Esophagus (tissue), 2 donors: ENCODE measurements around the gene RPL28. TPM values are rescaled to one million over a fixed set of nuclear protein-coding genes. Genes with fewer than 3 reads are reported as not detected.

Experiments used
- H3K27ac ChIP-seq, 2 donors: one replicate each; pipeline ENCODE4 v1.5.1; 2013; ENCODE audit warnings: low read depth in 2 of 2, mild to moderate bottlenecking in 2 of 2, inconsistent platforms in 1 of 2, low read length in 1 of 2, moderate library complexity in 1 of 2
- H3K27me3 ChIP-seq, 2 donors: one replicate each; pipeline ENCODE4 v1.6.1; 2013; ENCODE audit warnings: low read length in 2 of 2, control low read depth in 1 of 2, mild to moderate bottlenecking in 1 of 2; ENCODE audit not compliant: insufficient read depth in 2 of 2, control insufficient read depth in 1 of 2
- H3K36me3 ChIP-seq, 2 donors: one replicate each; pipeline ENCODE4 v1.6.1; 2013; ENCODE audit warnings: low read length in 1 of 2; ENCODE audit not compliant: control insufficient read depth in 2 of 2, insufficient read depth in 2 of 2
- H3K4me1 ChIP-seq, 2 donors: one replicate each; pipeline ENCODE4 v1.6.1; 2013; ENCODE audit warnings: low read length in 1 of 2; ENCODE audit not compliant: control insufficient read depth in 2 of 2, insufficient read depth in 2 of 2
- H3K4me3 ChIP-seq, 2 donors: one replicate each; pipeline ENCODE4 v1.5.1; 2013; ENCODE audit warnings: low read length in 2 of 2, mild to moderate bottlenecking in 2 of 2, low read depth in 1 of 2, moderate library complexity in 1 of 2
- H3K9me3 ChIP-seq, 2 donors: one replicate each; pipeline ENCODE4 v1.6.1; 2013; ENCODE audit warnings: mild to moderate bottlenecking in 2 of 2, low read depth in 1 of 2, low read length in 1 of 2, moderate library complexity in 1 of 2; ENCODE audit not compliant: control insufficient read depth in 2 of 2, insufficient read depth in 1 of 2
- WGBS, 2 donors: extraction: QIAGEN DNeasy Blood & Tissue Kit; methylation state at CpG; one replicate each; pipeline ENCODE4 v1.1.7; 2013; 5-methylcytosine and 5-hydroxymethylcytosine counted together
- polyA plus RNA-seq, 2 donors: library from polyadenylated mRNA; stranded (reverse); fragments of 200-250 nt; gene quantifications; one replicate each; pipeline ENCODE4 v1.2.3, GENCODE V29; 2013
- donor health status: healthy with polysubstance abuse.
- donor health status: Bipolar disorder and iron deficiency.

RPL28 gene
- polyA plus RNA-seq, 2 donors = 2,179 to 2,435 TPM

DNA sequence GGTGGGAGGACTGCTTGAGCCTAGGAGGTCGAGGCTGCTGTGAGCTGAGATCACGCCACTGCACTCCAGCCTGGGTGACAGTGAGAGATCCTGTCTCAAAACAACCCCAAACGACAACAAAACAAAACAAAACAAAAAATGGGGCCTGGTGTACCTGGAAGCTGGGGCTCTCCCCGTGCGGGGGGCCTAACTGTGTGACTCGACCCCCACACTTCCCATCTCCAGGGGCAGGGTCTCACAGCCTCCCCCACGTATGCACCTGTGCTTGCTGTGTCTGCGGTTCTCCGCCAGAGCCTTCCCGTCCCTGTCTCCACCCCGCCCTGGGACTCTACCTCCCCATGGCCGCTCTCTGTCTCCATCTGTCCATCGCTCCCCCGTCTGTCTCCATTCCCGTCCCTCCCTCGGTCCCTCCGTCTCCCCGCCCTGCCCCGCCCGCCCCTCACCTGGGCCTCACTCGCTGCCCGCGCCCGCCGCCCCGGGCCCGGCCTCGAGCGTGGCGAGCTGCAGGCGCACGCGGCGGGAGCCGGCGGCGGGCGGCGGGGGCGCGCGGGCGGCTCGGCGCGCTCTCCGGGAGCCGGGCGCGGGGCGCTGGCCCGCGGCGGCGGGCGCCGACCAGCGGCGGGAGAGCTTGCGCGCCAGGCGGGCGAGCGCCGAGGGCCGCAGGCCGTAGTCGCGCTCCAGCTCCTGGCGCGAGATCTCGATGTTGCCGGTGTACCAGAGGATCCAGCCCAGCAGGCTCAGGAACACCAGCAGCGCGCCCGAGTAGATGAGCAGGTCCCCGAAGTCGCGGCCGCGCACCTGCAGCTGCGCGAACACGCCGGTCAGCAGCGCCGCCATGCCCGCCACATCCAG is 2.2 kb upstream of the RPL28 start:
- WGBS, 2 donors = 4 to 7% methylated on average over 47 to 88 of the region's 88 CpGs
- Histone ChIP-seq H3K36me3 (peaks cover 11 to 16% of the 10 kb centered on the region in 2 donors), H3K9me3 (no peaks in the 10 kb centered on the region), H3K4me3 (peak overlapping the region; percentile 63 to 68), H3K27me3 (no peaks in the 10 kb centered on the region), H3K4me1 (peaks cover 11 to 29% of the 10 kb centered on the region in 2 donors), H3K27ac (peak overlapping the region; percentile 97 to 98)

DNA sequence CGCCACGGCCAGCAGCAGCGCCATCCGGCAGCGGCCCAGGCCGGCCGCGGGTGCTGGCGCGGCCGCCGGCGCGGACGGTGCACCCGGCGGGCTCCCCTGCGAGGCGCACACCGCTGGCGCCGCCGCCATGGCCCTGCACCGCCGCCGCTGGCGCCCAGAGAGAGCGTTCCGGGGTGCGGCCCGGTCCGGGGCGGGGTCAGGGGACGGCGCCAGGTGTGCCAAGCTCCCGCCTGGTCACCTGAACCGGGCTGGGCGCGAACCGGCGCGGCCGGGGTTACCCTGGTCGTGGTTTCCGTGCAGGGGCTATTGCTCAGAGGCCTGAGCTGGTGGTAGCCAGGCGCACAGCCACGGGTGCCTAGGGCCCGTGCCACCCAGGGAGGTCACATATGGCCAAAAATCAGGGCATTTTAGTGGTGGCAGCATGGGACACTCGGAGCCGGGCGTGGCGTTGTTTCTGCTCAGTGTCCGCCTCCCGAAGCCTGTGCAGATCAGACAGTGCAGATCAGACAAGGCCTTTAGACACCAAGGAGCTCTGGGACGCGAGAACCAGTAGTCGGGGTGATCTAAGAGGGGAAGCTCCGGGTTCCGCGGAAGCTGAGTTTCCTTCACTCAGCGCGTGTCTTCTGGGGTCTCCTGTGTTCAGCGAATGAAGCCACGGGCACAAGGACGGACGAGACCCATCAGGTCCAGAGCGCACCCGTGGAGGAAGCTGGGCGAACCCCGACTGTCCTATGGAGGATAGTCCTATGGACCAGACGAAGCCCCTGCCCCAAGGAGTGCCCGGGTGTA is 1.4 kb upstream of the RPL28 start, which contains the start of gene TMEM238:
TMEM238 (minus strand) TSS at position 162 of the 789 bp plus-strand sequence; CDS start at position 129, 33 bp downstream.
- no peaks in the 10 kb centered on the region for H3K27me3 ChIP-seq
- peak within 1 kb of the TSS; percentile 63 to 68 for H3K4me3 ChIP-seq
- no peaks in the 10 kb centered on the region for H3K9me3 ChIP-seq
- peaks cover 12 to 35% of the 10 kb centered on the region in 2 donors for H3K4me1 ChIP-seq
- WGBS, 2 donors = 13 to 14% methylated on average over 59 to 72 of the region's 72 CpGs
- peaks cover 13 to 24% of the 10 kb centered on the region in 2 donors for H3K36me3 ChIP-seq
- H3K27ac ChIP-seq = peak within 1 kb of the TSS; percentile 97 to 98

DNA sequence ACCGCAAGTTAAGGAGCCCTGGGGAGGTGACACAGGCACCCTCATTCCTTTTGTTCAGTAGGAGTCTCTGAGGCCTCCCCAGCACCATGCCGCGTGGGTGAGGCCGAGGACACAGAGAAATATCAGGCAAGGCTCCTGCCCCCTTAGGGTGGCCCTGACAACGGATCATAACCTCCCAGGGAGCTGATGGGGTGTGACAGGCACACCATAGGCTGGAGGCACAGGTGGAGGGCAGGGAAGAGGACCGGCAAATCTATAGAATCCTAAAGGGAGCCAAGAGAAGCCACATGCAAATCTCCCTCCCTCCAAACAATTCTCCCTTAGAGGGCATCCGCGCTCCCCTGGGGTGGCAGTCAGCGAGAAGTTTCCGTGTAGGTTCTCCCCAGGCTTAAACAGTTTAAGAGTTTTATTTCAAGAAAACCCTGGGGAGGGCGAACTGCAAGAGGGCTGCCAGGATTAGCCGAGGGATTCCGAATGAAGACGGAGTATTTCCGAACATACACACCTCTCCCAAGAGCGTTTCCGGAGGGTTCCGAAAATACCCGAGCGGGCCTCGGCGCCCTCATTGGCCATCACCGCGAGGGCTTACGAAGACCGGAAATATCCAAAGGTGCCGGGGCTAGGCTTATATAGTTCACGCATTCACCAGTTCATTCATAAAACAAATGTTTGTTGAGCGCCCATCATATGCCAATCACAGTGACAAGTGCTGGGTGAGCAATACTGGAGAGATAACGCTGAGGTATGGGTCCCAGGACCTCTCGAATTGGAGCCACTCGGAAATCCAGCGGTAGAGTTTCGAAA is 610 bp upstream of the RPL28 start:
- peak overlapping the region; percentile 63 to 68 for H3K4me3 ChIP-seq
- H3K27ac ChIP-seq = peak overlapping the region; percentile 97 to 98
- H3K36me3 ChIP-seq = peaks cover 14 to 31% of the 10 kb centered on the region in 2 donors
- 4 to 6% methylated on average over 34 of the region's 34 CpGs for WGBS, 2 donors
- H3K9me3 ChIP-seq = no peaks in the 10 kb centered on the region
- peaks cover 17 to 41% of the 10 kb centered on the region in 2 donors for H3K4me1 ChIP-seq
- no peaks in the 10 kb centered on the region for H3K27me3 ChIP-seq

DNA sequence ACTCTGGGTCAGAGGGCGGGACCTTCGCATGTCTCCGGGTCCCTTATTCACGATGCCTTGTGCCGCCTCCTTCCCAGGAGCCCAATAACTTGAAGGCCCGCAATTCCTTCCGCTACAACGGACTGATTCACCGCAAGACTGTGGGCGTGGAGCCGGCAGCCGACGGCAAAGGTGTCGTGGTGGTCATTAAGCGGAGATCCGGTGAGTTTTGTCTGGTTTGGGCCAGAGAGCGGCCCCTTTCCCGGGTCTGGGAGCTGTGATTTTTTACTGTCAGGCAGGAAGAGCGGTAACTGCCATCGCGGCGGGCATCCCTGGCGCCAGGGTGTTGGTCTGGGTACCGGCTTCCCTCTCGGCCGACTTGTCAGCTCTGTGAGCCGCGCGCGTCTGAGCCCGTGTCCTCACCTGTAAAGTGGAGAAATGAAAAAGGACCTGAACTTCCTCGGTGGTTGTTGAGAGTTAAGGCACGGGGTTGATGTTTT is 800 bp downstream of the RPL28 start:
- H3K4me3 ChIP-seq = peak overlapping the region; percentile 84 to 87
- H3K4me1 ChIP-seq = peaks cover 17 to 41% of the 10 kb centered on the region in 2 donors
- WGBS, 2 donors = 2% methylated on average over 33 of the region's 33 CpGs

DNA sequence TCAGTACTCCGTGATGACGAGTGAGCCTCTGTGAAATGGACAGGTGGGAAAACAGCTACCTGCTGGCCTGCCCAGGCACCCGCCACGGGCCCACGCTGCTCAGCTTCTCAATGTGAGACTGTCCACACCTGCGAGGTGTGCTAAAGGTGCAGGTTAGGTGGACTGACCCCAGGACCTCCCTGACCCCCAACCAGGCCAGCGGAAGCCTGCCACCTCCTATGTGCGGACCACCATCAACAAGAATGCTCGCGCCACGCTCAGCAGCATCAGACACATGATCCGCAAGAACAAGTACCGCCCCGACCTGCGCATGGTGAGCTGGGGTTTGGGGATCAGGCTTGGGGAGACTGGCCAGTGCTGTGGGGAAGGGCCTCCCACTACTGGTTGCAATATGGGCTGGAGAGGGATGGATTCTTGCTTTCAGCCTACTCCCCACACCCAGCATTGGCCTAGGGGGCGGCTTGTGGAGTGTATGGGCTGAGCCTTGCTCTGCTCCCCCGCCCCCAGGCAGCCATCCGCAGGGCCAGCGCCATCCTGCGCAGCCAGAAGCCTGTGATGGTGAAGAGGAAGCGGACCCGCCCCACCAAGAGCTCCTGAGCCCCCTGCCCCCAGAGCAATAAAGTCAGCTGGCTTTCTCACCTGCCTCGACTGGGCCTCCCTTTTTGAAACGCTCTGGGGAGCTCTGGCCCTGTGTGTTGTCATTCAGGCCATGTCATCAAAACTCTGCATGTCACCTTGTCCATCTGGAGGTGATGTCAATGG is 2.2 kb downstream of the RPL28 start:
- Histone ChIP-seq H3K36me3 (peaks cover 14 to 31% of the 10 kb centered on the region in 2 donors), H3K9me3 (no peaks in the 10 kb centered on the region), H3K4me1 (peaks cover 17 to 36% of the 10 kb centered on the region in 2 donors), H3K27me3 (no peaks in the 10 kb centered on the region), H3K27ac (peak overlapping the region in 1 of 2 donors; percentile 20), H3K4me3 (peak overlapping the region; percentile 84 to 87)
- 73 to 75% methylated on average over 24 of the region's 24 CpGs for WGBS, 2 donors

More for the DNA sequence above, 800 bp downstream of the RPL28 start:
- H3K27ac ChIP-seq = peak overlapping the region; percentile 90 to 91
- H3K36me3 ChIP-seq = peaks cover 14 to 31% of the 10 kb centered on the region in 2 donors
- no peaks in the 10 kb centered on the region for H3K27me3 ChIP-seq
- H3K9me3 ChIP-seq = no peaks in the 10 kb centered on the region

DNA sequence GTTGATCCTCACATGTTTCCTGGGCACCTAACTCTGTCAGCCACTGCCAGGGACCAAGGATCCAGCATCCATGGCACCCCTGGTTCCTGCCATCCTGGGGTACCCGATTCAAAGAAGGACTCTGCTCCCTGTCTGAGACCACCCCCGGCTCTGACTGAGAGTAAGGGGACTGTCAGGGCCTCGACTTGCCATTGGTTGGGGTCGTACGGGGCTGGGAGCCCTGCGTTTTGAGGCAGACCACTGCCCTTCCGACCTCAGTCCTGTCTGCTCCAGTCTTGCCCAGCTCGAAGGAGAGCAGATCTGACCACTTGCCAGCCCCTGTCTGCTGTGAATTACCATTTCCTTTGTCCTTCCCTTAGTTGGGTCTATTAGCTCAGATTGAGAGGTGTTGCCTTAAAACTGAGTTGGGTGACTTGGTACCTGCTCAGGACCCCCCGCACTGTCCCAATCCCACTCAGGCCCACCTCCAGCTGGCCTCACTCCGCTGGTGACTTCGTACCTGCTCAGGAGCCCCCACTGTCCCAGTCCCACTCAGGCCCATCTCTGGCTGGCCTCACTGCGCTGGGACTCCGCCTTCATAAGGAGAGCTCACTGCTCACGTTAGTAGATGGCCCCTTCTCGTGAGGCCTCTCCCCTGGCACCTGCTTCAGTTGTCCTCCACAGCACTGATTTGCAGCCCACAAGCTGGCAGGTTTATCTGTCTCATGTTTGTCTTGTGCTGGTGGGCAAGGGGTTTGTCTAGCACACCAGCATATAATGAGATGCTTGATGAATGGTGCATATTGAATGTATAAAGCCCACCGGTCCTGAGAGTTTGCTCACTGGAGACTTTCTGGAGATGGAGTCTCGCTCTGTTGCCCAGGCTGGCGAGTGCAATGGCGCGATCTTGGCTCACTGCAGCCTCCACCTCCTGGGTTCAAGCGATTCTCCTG is 3.9 kb downstream of the RPL28 start:
- 82% methylated on average over 21 of the region's 21 CpGs for WGBS, 2 donors
- peaks cover 14 to 31% of the 10 kb centered on the region in 2 donors for H3K36me3 ChIP-seq
- H3K4me3 ChIP-seq = no peak overlapping the region
- H3K4me1 ChIP-seq = peaks cover 15 to 28% of the 10 kb centered on the region in 2 donors
- H3K9me3 ChIP-seq = no peaks in the 10 kb centered on the region
- H3K27ac ChIP-seq = no peak overlapping the region
- H3K27me3 ChIP-seq = no peaks in the 10 kb centered on the region

DNA sequence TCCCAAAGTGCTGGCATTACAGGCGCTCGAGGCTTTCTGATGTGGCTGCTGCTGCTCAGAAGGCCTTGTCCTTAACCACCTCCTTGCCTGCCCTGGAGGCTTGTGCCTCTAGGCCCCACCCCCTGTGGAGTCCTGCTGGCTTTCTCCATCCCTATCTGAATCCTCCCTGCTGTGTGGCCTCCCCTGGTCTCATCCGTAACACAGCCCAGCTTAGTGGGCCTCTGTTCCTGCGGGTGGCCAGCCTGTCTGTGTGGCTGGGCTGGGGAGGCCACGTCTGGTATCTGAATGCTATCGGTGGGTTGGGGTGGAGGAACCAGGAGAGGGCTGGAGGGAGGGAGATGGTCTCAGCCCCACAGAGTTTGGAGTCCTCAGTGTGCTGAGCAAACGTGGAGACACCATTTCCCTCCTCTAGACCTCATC is 4.7 kb downstream of the RPL28 start:
- no peak overlapping the region for H3K27ac ChIP-seq
- H3K27me3 ChIP-seq = no peaks in the 10 kb centered on the region
- no peak overlapping the region for H3K4me3 ChIP-seq
- WGBS, 2 donors = 72 to 76% methylated on average over 7 of the region's 7 CpGs
- peaks cover 13 to 25% of the 10 kb centered on the region in 2 donors for H3K4me1 ChIP-seq
- peaks cover 14 to 31% of the 10 kb centered on the region in 2 donors for H3K36me3 ChIP-seq
- H3K9me3 ChIP-seq = no peaks in the 10 kb centered on the region

DNA sequence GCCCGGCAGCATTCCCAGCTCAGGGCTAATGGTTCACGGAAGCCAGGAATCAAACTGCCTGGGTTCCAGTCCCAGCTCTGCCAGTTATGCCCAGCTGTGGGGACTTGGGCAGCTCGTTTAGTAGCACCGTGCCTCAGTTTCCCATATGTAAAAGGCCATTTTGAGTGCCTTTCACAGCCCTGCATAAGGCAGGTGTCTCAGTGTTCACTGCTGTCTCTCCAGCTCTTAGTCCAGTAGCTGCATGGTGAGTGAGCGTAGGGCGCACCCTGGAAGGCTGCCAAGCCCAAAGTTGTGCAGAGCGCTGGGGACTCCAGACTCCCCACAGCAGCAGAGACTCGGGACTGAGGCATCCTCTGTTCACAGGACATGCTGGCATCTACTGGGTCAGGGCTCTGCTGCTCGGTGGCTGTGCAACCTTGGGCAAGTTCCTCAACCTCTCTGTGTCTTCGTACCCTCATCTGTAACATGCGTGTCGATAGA is 5.5 kb downstream of the RPL28 start:
- 73 to 80% methylated on average over 12 of the region's 12 CpGs for WGBS, 2 donors
- Histone ChIP-seq H3K27ac (no peak overlapping the region), H3K4me1 (peaks cover 13 to 25% of the 10 kb centered on the region in 2 donors), H3K27me3 (no peaks in the 10 kb centered on the region), H3K9me3 (no peaks in the 10 kb centered on the region), H3K4me3 (no peak overlapping the region), H3K36me3 (peaks cover 14 to 31% of the 10 kb centered on the region in 2 donors)
